ENCODE measurements around the gene TPCN2.

Gene TPCN2

GRCh38 chr11:69088676-69089146 lies 40.0 kb downstream of the TPCN2 start:
- no peak overlapping the region for H2AFZ ChIP-seq
- peak; percentile 35 for TF ChIP-seq CTCF (IDR thresholded peaks at IDR 0.05)
- no peak overlapping the region for H3K9ac ChIP-seq
- no peaks in the 10 kb centered on the region for H3K36me3 ChIP-seq (ENCODE audit: control insufficient read depth, insufficient read depth, low read length)
- no peaks in the 10 kb centered on the region for H3K4me1 ChIP-seq
- no peaks in the 10 kb centered on the region for H3K9me3 ChIP-seq (ENCODE audit: control insufficient read depth, low read length)
- H3K4me3 ChIP-seq (ENCODE audit: low read depth, low read length): no peak overlapping the region
- H3K27me3 ChIP-seq (ENCODE audit: control insufficient read depth, insufficient read depth, low read length): no peaks in the 10 kb centered on the region
- H3K79me2 ChIP-seq: no peaks in the 10 kb centered on the region
- H3K4me2 ChIP-seq (ENCODE audit: low read length): no peak overlapping the region
- no peak overlapping the region for H3K27ac ChIP-seq

- H3K27me3 ChIP-seq (ENCODE audit: control insufficient read depth, insufficient read depth, low read length): no peaks in the 10 kb centered on the region
- H2AFZ ChIP-seq: no peak overlapping the region
- no peak overlapping the region for H3K9ac ChIP-seq
- no peak overlapping the region for H3K4me3 ChIP-seq (ENCODE audit: low read depth, low read length)
- no peaks in the 10 kb centered on the region for H3K79me2 ChIP-seq
- no peaks in the 10 kb centered on the region for H3K36me3 ChIP-seq (ENCODE audit: control insufficient read depth, insufficient read depth, low read length)
- no peak for TF ChIP-seq CTCF (IDR thresholded peaks at IDR 0.05)
- H3K4me2 ChIP-seq (ENCODE audit: low read length): no peak overlapping the region
- no peak overlapping the region for H3K27ac ChIP-seq
- H3K4me1 ChIP-seq: no peaks in the 10 kb centered on the region
- H3K9me3 ChIP-seq (ENCODE audit: control insufficient read depth, low read length): no peaks in the 10 kb centered on the region
These were observed 40.5 kb downstream of the TPCN2 start for GRCh38 chr11:69089258-69089657.

- no peaks in the 10 kb centered on the region for H3K79me2 ChIP-seq
- no peaks in the 10 kb centered on the region for H3K4me1 ChIP-seq
- no peaks in the 10 kb centered on the region for H3K27me3 ChIP-seq (ENCODE audit: control insufficient read depth, insufficient read depth, low read length)
- H3K4me2 ChIP-seq (ENCODE audit: low read length): no peak overlapping the region
- no peak overlapping the region for H3K9ac ChIP-seq
- H3K9me3 ChIP-seq (ENCODE audit: control insufficient read depth, low read length): no peaks in the 10 kb centered on the region
- TF ChIP-seq CTCF (IDR thresholded peaks at IDR 0.05): no peak
- no peak overlapping the region for H2AFZ ChIP-seq
- no peak overlapping the region for H3K27ac ChIP-seq
- H3K4me3 ChIP-seq (ENCODE audit: low read depth, low read length): no peak overlapping the region
- H3K36me3 ChIP-seq (ENCODE audit: control insufficient read depth, insufficient read depth, low read length): no peaks in the 10 kb centered on the region
These were observed 43.0 kb downstream of the TPCN2 start for GRCh38 chr11:69091638-69092165.

GRCh38 chr11:69092263-69092662 lies 43.5 kb downstream of the TPCN2 start:
- Histone ChIP-seq H3K4me3 (ENCODE audit: low read depth, low read length) (no peak overlapping the region), H3K36me3 (ENCODE audit: control insufficient read depth, insufficient read depth, low read length) (no peaks in the 10 kb centered on the region), H3K9me3 (ENCODE audit: control insufficient read depth, low read length) (no peaks in the 10 kb centered on the region), H3K4me2 (ENCODE audit: low read length) (no peak overlapping the region), H3K79me2 (no peaks in the 10 kb centered on the region), H3K9ac (no peak overlapping the region), H2AFZ (no peak overlapping the region), H3K4me1 (no peaks in the 10 kb centered on the region), H3K27me3 (ENCODE audit: control insufficient read depth, insufficient read depth, low read length) (no peaks in the 10 kb centered on the region), H3K27ac (no peak overlapping the region)
- no peak for TF ChIP-seq CTCF (IDR thresholded peaks at IDR 0.05)

- no peaks in the 10 kb centered on the region for H3K36me3 ChIP-seq (ENCODE audit: control insufficient read depth, insufficient read depth, low read length)
- no peak overlapping the region for H3K4me3 ChIP-seq (ENCODE audit: low read depth, low read length)
- H3K79me2 ChIP-seq: no peaks in the 10 kb centered on the region
- no peak overlapping the region for H3K27ac ChIP-seq
- no peak for TF ChIP-seq CTCF (IDR thresholded peaks at IDR 0.05)
- H3K4me1 ChIP-seq: no peaks in the 10 kb centered on the region
- H3K9me3 ChIP-seq (ENCODE audit: control insufficient read depth, low read length): no peaks in the 10 kb centered on the region
- H3K4me2 ChIP-seq (ENCODE audit: low read length): no peak overlapping the region
- no peak overlapping the region for H2AFZ ChIP-seq
- no peaks in the 10 kb centered on the region for H3K27me3 ChIP-seq (ENCODE audit: control insufficient read depth, insufficient read depth, low read length)
- no peak overlapping the region for H3K9ac ChIP-seq
These were observed 44.4 kb downstream of the TPCN2 start for GRCh38 chr11:69093106-69093505.
